GM06990 (cell line): ENCODE data around the gene SELENOO.

Experiments used
- DNase-seq: peaks from one replicate; pipeline ENCODE4 v3.0.0-alpha.2; 2011; ENCODE audit not compliant: insufficient read length; ENCODE audit errors: extremely low read depth
- H3K27me3 ChIP-seq: replicated peaks from 2 replicates; pipeline ENCODE4 v1.6.0; 2011; ENCODE audit warnings: low read length; ENCODE audit not compliant: control insufficient read depth, insufficient read depth
- H3K36me3 ChIP-seq: 2 replicates; pipeline ENCODE4 v1.5.1; 2011; ENCODE audit warnings: low read length; ENCODE audit not compliant: control insufficient read depth, insufficient read depth
- H3K4me3 ChIP-seq: replicated peaks from 2 replicates; pipeline ENCODE4 v1.5.1; 2011; ENCODE audit warnings: low read depth, mild to moderate bottlenecking, control low read depth, low read length
- CTCF ChIP-seq: IDR thresholded peaks from 2 replicates; pipeline ENCODE4 v1.5.1; 2011; ENCODE audit warnings: low read length, control low read depth, mild to moderate bottlenecking, inconsistent platforms; ENCODE audit not compliant: insufficient read depth, poor library complexity, severe bottlenecking

SELENOO gene

GRCh38 chr22:50243685-50244419 lies 43.0 kb downstream of the SELENOO start:
- DNase-seq: no peak
- TF ChIP-seq CTCF: no peak
- peaks cover 16% of the 10 kb centered on the region for H3K36me3 ChIP-seq
- H3K27me3 ChIP-seq: no peaks in the 10 kb centered on the region
- peak overlapping the region; percentile 96 for H3K4me3 ChIP-seq

GRCh38 chr22:50244420-50245213 lies 43.8 kb downstream of the SELENOO start, which contains the start of gene TUBGCP6:
Gene TUBGCP6, minus strand, starts transcription at chr22:50245023. Its CDS starts 564 bp downstream, at chr22:50244459.
- peaks cover 19% of the 10 kb centered on the region for H3K36me3 ChIP-seq
- TF ChIP-seq CTCF: peak; percentile 22
- peak; percentile 92 for DNase-seq
- no peaks in the 10 kb centered on the region for H3K27me3 ChIP-seq
- peak within 1 kb of the TSS; percentile 96 for H3K4me3 ChIP-seq

- Histone ChIP-seq H3K27me3 (no peaks in the 10 kb centered on the region), H3K36me3 (peaks cover 19% of the 10 kb centered on the region)
- DNase-seq: no peak
Observed at GRCh38 chr22:50245214-50246072, 44.6 kb downstream of the SELENOO start.

GRCh38 chr22:50246242-50247175 lies 45.7 kb downstream of the SELENOO start:
- H3K4me3 ChIP-seq: no peak overlapping the region; the same call in 1 of the 2 replicates
- no peaks in the 10 kb centered on the region for H3K27me3 ChIP-seq
- TF ChIP-seq CTCF: no peak
- no peak for DNase-seq
- peaks cover 19% of the 10 kb centered on the region for H3K36me3 ChIP-seq

More at GRCh38 chr22:50245214-50246072, 44.6 kb downstream of the SELENOO start:
- TF ChIP-seq CTCF: no peak
- peak overlapping the region; percentile 96 for H3K4me3 ChIP-seq
